Measurements from ENCODE around the gene ZNF428. TPM values are rescaled to one million over a fixed set of nuclear protein-coding genes. Genes with fewer than 3 reads are reported as not detected.

Gene ZNF428
- total RNA-seq, 1 donor from 2014 or later, result 52.5 TPM

GRCh38 chr19:43622956-43623355 is 3.5 kb upstream of the ZNF428 start:
- DNase-seq (ENCODE audit: low spot score), result no peak
- no peaks in the 10 kb centered on the region for H3K36me3 Mint-ChIP-seq (ENCODE audit: low read depth)
- no peaks in the 10 kb centered on the region for H3K27me3 Mint-ChIP-seq (ENCODE audit: low read depth)
- H3K9me3 Mint-ChIP-seq (ENCODE audit: low read depth), result no peaks in the 10 kb centered on the region
- H3K4me3 Mint-ChIP-seq (ENCODE audit: unreplicated experiment), result no peak overlapping the region
- H3K27ac Mint-ChIP-seq (ENCODE audit: unreplicated experiment), result no peak overlapping the region
- peaks cover 16% of the 10 kb centered on the region for H3K4me1 Mint-ChIP-seq (ENCODE audit: low read depth)
- TF ChIP-seq, protein P1, sequence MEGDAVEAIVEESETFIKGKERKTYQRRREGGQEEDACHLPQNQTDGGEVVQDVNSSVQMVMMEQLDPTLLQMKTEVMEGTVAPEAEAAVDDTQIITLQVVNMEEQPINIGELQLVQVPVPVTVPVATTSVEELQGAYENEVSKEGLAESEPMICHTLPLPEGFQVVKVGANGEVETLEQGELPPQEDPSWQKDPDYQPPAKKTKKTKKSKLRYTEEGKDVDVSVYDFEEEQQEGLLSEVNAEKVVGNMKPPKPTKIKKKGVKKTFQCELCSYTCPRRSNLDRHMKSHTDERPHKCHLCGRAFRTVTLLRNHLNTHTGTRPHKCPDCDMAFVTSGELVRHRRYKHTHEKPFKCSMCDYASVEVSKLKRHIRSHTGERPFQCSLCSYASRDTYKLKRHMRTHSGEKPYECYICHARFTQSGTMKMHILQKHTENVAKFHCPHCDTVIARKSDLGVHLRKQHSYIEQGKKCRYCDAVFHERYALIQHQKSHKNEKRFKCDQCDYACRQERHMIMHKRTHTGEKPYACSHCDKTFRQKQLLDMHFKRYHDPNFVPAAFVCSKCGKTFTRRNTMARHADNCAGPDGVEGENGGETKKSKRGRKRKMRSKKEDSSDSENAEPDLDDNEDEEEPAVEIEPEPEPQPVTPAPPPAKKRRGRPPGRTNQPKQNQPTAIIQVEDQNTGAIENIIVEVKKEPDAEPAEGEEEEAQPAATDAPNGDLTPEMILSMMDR (IDR thresholded peaks at IDR 0.05), result no peak

GRCh38 chr19:43622070-43622469 is 2.6 kb upstream of the ZNF428 start:
- TF ChIP-seq, protein P1 (IDR thresholded peaks at IDR 0.05), result no peak
- Mint-ChIP-seq H3K27me3 (ENCODE audit: low read depth) (no peaks in the 10 kb centered on the region), H3K4me1 (ENCODE audit: low read depth) (peaks cover 21% of the 10 kb centered on the region), H3K4me3 (ENCODE audit: unreplicated experiment) (no peak overlapping the region), H3K27ac (ENCODE audit: unreplicated experiment) (no peak overlapping the region), H3K36me3 (ENCODE audit: low read depth) (no peaks in the 10 kb centered on the region), H3K9me3 (ENCODE audit: low read depth) (no peaks in the 10 kb centered on the region)
- no peak for DNase-seq (ENCODE audit: low spot score)

DNA sequence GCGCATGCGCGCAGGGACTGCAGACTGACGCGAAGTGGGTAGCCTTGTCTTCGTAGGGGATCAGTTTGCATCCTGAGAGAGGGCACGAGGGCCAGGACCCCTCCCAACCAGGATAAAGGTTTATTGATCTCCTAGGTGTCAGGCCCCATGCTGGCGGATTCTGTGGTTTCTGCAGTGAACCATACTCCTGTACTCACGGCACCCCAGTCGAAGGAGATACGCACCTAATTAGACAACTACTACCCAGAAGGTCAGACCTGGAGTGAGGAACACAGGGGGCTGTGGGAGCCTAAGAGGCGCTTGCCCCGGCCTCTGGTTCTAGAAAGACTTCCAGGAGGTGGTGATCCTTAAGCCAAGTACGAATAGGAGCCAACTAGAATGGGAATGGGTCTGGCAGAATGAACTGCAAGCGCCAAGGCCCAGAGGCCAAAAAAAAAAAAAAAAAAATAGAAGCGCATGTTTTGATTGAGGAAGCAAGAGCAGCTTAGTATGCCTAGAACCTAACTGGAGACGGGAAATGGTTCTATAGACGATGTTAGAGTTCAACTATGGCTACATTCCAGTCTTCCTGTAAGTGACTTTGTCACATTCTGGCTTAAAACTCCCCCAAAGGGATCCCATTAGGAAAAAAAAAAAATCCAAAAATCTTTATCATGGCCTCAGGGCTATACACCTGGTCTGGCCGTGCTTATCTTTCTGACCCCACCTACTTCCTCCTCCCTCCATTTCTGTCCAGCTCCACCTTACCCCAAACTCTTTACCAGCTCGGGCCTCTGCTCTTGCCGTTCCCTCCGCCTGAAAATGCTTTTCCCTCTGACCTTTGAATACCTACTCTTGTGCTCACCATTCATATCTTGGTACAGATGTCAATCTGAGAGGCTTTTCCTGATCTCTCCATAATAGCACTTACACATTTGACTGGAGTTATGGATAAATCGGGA is 902 bp upstream of the ZNF428 start:
- Mint-ChIP-seq H3K27me3 (ENCODE audit: low read depth) (no peaks in the 10 kb centered on the region), H3K4me1 (ENCODE audit: low read depth) (peaks cover 25% of the 10 kb centered on the region), H3K27ac (ENCODE audit: unreplicated experiment) (peak overlapping the region; percentile 98), H3K36me3 (ENCODE audit: low read depth) (no peaks in the 10 kb centered on the region), H3K9me3 (ENCODE audit: low read depth) (no peaks in the 10 kb centered on the region), H3K4me3 (ENCODE audit: unreplicated experiment) (peak overlapping the region; percentile 95)
- DNase-seq (ENCODE audit: low spot score), result no peak
- TF ChIP-seq, protein P1 (IDR thresholded peaks at IDR 0.05), result no peak

DNA sequence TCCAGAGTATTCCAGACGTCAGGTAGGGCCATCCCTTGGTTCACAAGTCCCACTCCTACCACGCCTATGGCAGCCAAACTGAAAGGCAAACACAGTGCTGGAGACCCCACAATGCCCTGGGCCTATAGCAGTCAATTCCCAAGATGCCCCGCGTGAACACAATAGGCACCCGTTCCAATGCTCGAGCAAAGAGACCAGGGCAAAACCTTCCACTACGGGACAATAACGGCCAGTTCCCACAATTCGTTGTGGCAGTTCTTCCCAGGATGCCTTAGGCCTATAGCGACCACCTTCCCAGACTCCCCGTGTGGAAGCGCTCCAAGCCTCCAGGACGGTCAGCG is 538 bp downstream of the ZNF428 start:
- DNase-seq (ENCODE audit: low spot score), result no peak
- H3K9me3 Mint-ChIP-seq (ENCODE audit: low read depth), result no peaks in the 10 kb centered on the region
- H3K27ac Mint-ChIP-seq (ENCODE audit: unreplicated experiment), result peak overlapping the region; percentile 89
- H3K27me3 Mint-ChIP-seq (ENCODE audit: low read depth), result no peaks in the 10 kb centered on the region
- peaks cover 25% of the 10 kb centered on the region for H3K4me1 Mint-ChIP-seq (ENCODE audit: low read depth)
- H3K36me3 Mint-ChIP-seq (ENCODE audit: low read depth), result no peaks in the 10 kb centered on the region
- TF ChIP-seq, protein P1 (IDR thresholded peaks at IDR 0.05), result no peak
- H3K4me3 Mint-ChIP-seq (ENCODE audit: unreplicated experiment), result peak overlapping the region; percentile 95

GRCh38 chr19:43616954-43617353 is 2.5 kb downstream of the ZNF428 start:
- peaks cover 25% of the 10 kb centered on the region for H3K4me1 Mint-ChIP-seq (ENCODE audit: low read depth)
- H3K4me3 Mint-ChIP-seq (ENCODE audit: unreplicated experiment), result no peak overlapping the region
- H3K27ac Mint-ChIP-seq (ENCODE audit: unreplicated experiment), result peak overlapping the region; percentile 68
- H3K9me3 Mint-ChIP-seq (ENCODE audit: low read depth), result no peaks in the 10 kb centered on the region
- H3K27me3 Mint-ChIP-seq (ENCODE audit: low read depth), result no peaks in the 10 kb centered on the region
- peaks cover 16% of the 10 kb centered on the region for H3K36me3 Mint-ChIP-seq (ENCODE audit: low read depth)
- TF ChIP-seq, protein P1 (IDR thresholded peaks at IDR 0.05), result no peak
- no peak for DNase-seq (ENCODE audit: low spot score)

Data from chondrocyte (in vitro differentiated cells).